ENCODE results near the gene KAT7.

DNA sequence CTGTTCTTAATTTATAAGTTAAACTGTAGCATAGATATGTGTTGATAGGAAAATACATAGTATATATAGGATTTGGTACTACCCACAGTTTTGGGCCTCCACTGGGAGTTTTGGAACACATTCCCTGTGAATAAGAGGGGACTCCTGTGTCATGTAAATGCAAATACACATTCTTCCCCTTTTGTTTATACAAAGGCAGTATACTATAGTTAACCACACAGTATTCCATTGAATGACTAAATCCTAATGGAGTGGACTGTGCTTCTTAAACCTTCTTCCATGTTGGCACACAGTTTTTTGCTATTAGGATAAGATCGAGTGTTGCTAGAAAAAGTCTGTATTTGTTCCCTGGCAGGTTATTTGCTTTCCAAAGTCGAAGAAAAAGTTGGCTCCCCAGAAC lies 37.2 kb downstream of the KAT7 start:
- TF ChIP-seq, protein P1, sequence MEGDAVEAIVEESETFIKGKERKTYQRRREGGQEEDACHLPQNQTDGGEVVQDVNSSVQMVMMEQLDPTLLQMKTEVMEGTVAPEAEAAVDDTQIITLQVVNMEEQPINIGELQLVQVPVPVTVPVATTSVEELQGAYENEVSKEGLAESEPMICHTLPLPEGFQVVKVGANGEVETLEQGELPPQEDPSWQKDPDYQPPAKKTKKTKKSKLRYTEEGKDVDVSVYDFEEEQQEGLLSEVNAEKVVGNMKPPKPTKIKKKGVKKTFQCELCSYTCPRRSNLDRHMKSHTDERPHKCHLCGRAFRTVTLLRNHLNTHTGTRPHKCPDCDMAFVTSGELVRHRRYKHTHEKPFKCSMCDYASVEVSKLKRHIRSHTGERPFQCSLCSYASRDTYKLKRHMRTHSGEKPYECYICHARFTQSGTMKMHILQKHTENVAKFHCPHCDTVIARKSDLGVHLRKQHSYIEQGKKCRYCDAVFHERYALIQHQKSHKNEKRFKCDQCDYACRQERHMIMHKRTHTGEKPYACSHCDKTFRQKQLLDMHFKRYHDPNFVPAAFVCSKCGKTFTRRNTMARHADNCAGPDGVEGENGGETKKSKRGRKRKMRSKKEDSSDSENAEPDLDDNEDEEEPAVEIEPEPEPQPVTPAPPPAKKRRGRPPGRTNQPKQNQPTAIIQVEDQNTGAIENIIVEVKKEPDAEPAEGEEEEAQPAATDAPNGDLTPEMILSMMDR (IDR thresholded peaks at IDR 0.05): no peak
- TF ChIP-seq POLR2A (IDR thresholded peaks at IDR 0.05): no peak
- TF ChIP-seq POLR2AphosphoS5 (IDR thresholded peaks at IDR 0.05): no peak
